ENCODE results near the gene GABRG3.

DNA sequence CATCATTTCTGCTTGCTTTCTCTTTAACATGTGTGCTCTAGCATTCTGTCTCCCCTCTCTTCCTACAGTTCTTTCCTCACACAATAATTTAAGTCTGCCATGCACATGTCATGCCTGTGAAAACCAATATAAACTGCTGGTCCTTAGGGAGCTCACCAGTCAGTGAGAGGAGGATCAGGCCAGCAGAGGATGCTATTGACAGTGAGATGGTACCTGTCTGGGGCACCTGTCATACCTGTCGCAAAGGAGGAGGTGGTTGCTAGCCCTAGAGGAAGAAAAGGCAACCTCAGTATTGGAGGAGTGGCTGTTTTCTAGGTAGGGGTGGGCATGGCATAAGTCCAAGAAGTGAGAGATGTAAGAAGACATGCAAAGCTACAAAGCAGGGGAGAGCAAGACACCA is 194.6 kb downstream of the GABRG3 start:
- TF ChIP-seq, protein P1, sequence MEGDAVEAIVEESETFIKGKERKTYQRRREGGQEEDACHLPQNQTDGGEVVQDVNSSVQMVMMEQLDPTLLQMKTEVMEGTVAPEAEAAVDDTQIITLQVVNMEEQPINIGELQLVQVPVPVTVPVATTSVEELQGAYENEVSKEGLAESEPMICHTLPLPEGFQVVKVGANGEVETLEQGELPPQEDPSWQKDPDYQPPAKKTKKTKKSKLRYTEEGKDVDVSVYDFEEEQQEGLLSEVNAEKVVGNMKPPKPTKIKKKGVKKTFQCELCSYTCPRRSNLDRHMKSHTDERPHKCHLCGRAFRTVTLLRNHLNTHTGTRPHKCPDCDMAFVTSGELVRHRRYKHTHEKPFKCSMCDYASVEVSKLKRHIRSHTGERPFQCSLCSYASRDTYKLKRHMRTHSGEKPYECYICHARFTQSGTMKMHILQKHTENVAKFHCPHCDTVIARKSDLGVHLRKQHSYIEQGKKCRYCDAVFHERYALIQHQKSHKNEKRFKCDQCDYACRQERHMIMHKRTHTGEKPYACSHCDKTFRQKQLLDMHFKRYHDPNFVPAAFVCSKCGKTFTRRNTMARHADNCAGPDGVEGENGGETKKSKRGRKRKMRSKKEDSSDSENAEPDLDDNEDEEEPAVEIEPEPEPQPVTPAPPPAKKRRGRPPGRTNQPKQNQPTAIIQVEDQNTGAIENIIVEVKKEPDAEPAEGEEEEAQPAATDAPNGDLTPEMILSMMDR (IDR thresholded peaks at IDR 0.05; ENCODE audit: insufficient read depth, low read length), result no peak
- TF ChIP-seq GABPA (IDR thresholded peaks at IDR 0.05; ENCODE audit: low read depth), result no peak

All from HL-60 (cell line).